Measurements from ENCODE around the gene PTPRE.

DNA sequence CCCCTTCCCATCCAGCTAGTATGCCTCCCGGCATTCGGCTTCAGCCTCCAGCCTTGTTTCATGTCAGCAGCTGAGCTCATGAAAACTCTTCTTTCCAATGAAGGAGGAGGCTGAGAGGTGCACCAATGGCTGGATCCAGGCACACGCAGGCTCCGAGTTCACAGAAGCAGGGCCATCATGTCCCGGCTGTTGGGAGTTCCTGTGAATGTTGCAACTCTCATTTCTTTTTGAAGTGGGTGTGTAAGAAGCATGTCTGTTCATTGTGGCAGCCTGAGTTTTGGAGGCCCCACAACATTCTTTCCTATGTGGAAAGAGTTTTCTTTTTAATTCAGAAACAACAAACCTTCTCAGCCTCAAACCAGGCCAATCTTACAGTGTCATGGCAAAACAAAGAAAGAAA lies 89.7 kb downstream of the PTPRE start:
- TF ChIP-seq TAF1 (IDR thresholded peaks at IDR 0.05; ENCODE audit: borderline replicate concordance, insufficient read depth, low read length): no peak
- TF ChIP-seq, protein P1, sequence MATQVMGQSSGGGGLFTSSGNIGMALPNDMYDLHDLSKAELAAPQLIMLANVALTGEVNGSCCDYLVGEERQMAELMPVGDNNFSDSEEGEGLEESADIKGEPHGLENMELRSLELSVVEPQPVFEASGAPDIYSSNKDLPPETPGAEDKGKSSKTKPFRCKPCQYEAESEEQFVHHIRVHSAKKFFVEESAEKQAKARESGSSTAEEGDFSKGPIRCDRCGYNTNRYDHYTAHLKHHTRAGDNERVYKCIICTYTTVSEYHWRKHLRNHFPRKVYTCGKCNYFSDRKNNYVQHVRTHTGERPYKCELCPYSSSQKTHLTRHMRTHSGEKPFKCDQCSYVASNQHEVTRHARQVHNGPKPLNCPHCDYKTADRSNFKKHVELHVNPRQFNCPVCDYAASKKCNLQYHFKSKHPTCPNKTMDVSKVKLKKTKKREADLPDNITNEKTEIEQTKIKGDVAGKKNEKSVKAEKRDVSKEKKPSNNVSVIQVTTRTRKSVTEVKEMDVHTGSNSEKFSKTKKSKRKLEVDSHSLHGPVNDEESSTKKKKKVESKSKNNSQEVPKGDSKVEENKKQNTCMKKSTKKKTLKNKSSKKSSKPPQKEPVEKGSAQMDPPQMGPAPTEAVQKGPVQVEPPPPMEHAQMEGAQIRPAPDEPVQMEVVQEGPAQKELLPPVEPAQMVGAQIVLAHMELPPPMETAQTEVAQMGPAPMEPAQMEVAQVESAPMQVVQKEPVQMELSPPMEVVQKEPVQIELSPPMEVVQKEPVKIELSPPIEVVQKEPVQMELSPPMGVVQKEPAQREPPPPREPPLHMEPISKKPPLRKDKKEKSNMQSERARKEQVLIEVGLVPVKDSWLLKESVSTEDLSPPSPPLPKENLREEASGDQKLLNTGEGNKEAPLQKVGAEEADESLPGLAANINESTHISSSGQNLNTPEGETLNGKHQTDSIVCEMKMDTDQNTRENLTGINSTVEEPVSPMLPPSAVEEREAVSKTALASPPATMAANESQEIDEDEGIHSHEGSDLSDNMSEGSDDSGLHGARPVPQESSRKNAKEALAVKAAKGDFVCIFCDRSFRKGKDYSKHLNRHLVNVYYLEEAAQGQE (IDR thresholded peaks at IDR 0.05; ENCODE audit: insufficient read depth in 1 of 2, low read depth in 2 of 2, low read length in 2 of 2): no peak

Data from PFSK-1 (cell line).